ENCODE measurements around the gene UNC80.

Gene UNC80

DNA sequence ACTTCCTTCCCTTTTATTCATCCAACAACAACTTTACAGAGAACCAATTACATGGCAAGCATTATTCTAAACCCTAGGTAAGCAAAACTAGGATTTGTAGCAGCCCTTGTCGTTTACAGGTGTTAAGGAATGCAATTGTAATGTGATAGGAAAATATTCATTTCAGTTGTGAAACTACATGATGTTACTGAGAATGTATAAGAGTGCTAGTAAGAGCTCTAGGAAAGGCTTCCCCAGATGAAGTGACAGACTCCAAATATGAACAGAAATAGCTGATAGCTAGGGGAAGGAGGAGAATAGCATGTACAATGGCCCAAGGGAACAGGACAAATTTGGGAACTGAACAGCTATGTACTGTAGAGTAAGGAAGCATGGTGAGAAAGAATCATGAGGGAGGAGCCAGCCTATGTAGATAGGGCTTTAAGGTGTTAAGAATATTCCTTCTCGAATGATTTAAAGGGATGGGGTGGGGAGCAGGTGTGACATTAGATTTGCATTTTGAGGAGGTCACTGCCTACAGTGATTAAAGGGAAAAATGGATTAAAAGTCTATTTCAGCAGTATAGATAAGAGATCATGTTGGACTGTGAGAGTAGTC, 262.6 kb downstream of the UNC80 start:
- no peak for DNase-seq

DNA sequence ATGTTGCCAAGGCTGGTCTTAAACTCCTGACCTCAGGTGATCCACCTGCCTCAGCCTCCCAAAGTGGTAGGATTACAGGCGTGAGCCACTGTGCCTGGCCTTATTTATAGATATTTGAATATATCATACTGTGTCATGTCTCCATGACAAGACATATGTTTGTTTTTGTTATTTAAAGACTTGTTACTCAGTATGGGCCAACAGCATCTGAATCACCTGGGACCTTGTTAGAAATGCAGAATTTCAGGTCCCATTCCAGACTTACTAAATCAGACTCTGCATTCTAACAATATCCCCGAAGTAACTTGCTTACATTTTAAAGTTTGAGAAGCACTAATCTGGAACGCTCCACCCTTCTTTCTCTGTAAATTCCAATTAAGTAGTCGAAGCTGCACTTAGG, 264.0 kb downstream of the UNC80 start:
- no peak for DNase-seq

DNA sequence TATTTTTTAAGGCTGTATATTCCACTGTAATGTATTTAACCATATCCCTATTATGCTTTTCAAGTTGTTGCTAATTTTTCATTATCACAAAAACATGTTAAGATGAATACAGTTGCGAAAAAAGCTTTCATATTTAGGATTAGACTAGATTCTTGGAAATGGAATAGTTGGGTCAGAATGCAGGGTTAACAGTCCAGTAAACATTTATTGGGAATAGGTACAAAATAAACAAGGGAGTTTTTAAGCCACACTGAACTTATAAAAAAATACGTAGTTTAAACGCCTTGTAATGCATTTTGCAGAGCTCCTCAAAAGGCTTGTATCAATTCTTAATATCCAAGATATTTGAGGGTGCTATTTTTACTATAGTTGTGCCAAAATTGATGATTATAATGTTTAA, 266.4 kb downstream of the UNC80 start:
- no peak for DNase-seq

DNA sequence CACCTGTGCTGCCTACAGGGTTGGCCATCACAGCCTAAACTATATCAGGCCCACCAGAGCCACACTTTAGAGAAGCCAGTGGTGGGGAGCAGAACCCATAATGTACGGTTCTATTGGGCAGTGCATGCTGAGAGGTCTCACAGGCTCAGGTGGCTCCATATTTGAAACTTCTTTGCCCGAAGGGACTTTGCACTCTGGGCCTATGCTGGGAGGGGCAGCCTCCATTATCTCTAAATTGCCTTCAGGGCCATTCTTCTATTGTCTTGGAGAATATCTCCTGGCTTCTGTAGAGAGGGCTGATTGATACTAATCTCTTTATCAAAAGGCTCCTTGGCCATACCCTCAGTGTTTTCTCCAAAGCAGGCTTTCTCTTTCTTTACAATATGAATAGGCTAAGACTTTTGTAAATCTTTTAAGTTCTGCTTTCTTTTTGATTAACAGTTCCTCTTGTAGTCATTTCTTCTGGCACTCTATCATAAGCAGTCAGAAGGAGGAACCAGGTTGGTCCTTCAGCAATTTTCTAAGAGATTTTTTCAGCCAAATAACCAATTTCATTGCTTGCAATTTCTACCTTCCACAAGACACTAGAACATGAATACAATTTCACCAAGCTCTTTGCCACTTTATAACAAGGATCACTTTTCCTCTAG, 275.3 kb downstream of the UNC80 start:
- DNase-seq = no peak

All from T-helper 9 cell (primary cell).